HUES48 (cell line): ENCODE results near the gene EP300.

Source experiments
- H3K27ac ChIP-seq: one replicate; pipeline ENCODE4 v1.7.0; 2013; ENCODE audit warnings: low read depth, low read length, inconsistent platforms
- H3K27me3 ChIP-seq: 2 replicates; pipeline ENCODE4 v1.6.1; 2013; ENCODE audit warnings: mild to moderate bottlenecking, low read length; ENCODE audit not compliant: control insufficient read depth, insufficient read depth
- H3K36me3 ChIP-seq: 2 replicates; pipeline ENCODE4 v1.6.1; 2013; ENCODE audit warnings: low read length; ENCODE audit not compliant: control insufficient read depth, insufficient read depth
- H3K4me1 ChIP-seq: 2 replicates; pipeline ENCODE4 v1.6.1; 2013; ENCODE audit warnings: mild to moderate bottlenecking, low read length; ENCODE audit not compliant: control insufficient read depth, insufficient read depth
- H3K4me3 ChIP-seq: 2 replicates; pipeline ENCODE4 v1.5.1; 2013; ENCODE audit warnings: mild to moderate bottlenecking, low read depth, low read length
- H3K9ac ChIP-seq: 2 replicates; pipeline ENCODE4 v1.6.1; 2013; ENCODE audit warnings: mild to moderate bottlenecking, low read depth, low read length, moderate library complexity
- H3K9me3 ChIP-seq: 2 replicates; pipeline ENCODE4 v1.6.1; 2013; ENCODE audit warnings: low read length; ENCODE audit not compliant: control insufficient read depth, insufficient read depth

Gene EP300

DNA sequence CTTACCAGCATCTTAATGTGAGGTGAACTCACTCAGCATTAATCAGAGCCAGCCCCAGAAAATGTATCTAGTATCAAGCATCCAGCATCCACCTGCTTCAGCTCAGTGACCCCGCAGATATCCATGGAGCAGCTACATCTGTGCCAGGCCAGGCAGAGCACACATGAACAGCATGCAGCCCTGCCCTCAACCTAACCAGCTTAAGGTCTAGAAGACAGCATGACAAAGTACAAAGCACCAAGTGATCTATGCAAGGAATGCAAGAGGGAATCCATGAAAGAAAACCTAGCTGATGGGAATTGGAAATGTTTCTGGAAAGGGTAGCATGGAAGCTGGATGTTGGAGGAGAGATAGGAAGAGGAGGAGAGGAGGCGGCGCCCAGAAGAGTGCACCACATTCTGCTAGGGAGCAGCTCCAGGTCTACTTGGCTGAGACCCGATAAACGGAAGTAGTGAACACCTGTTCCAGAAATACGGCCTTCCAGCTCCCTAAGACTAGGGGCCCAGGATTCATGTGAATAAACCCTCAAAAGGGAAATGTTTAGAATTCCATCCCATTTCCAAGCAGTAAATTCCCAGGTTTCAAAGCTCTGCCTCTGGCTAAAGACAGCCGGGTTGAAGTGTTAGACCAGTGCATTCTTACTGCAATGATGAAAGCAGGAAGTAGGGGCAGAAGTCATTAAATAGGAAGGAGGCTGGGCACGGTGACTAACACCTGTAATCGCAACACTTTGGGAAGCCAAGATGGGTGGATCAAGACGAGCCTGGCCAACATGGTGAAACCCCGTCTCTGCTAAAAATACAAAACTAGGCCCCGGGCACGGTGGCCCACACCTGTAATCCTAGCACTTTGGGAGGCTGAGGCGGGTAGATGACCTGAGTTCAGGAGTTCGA, 89.2 kb downstream of the EP300 start:
- Histone ChIP-seq H3K4me1 (peaks cover 15% of the 10 kb centered on the region; the same call in 1 of the 2 replicates), H3K36me3 (peaks cover 34% of the 10 kb centered on the region), H3K9ac (no peak overlapping the region), H3K9me3 (no peaks in the 10 kb centered on the region), H3K4me3 (no peak overlapping the region), H3K27ac (peak overlapping the region; percentile 16), H3K27me3 (no peaks in the 10 kb centered on the region)

DNA sequence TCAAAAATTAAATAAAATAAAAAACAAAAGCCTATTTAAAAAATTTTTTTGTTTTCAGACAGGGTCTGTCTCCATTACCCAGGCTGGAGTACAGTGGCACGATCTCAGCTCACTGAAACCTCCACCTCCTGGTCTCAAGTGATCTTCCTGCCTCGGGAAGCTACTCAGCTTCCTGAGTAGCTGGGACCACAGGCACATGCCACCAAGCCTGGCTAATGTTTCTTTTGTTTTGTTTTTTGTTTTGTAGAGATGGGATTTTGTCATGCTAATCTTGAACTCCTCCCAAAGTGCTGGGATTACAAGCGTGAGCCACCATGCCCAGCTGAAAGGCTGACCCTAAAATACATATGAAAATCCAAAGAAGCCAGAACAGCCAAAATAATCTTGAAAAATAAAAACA, 92.3 kb downstream of the EP300 start:
- Histone ChIP-seq H3K27ac (peak overlapping the region; percentile 80), H3K27me3 (no peaks in the 10 kb centered on the region), H3K9ac (0 out of 2 replicates have a peak overlapping the region, but pooled peaks have one; percentile 1), H3K4me3 (no peak overlapping the region), H3K9me3 (no peaks in the 10 kb centered on the region), H3K4me1 (peaks cover 15% of the 10 kb centered on the region; the same call in 1 of the 2 replicates), H3K36me3 (peaks cover 5% of the 10 kb centered on the region; the same call in 1 of the 2 replicates)

GRCh38 chr22:41191467-41191866, 99.1 kb downstream of the EP300 start:
- H3K4me1 ChIP-seq: no peaks in the 10 kb centered on the region
- peaks cover 2% of the 10 kb centered on the region for H3K27me3 ChIP-seq
- H3K4me3 ChIP-seq: no peak overlapping the region
- H3K9ac ChIP-seq: no peak overlapping the region
- H3K36me3 ChIP-seq: no peaks in the 10 kb centered on the region
- no peaks in the 10 kb centered on the region for H3K9me3 ChIP-seq
- H3K27ac ChIP-seq: no peak overlapping the region

GRCh38 chr22:41193829-41194228, 101.4 kb downstream of the EP300 start:
- no peaks in the 10 kb centered on the region for H3K36me3 ChIP-seq
- H3K27ac ChIP-seq: no peak overlapping the region
- no peak overlapping the region for H3K9ac ChIP-seq
- no peaks in the 10 kb centered on the region for H3K4me1 ChIP-seq
- no peaks in the 10 kb centered on the region for H3K9me3 ChIP-seq
- H3K27me3 ChIP-seq: peaks cover 19% of the 10 kb centered on the region
- no peak overlapping the region for H3K4me3 ChIP-seq

DNA sequence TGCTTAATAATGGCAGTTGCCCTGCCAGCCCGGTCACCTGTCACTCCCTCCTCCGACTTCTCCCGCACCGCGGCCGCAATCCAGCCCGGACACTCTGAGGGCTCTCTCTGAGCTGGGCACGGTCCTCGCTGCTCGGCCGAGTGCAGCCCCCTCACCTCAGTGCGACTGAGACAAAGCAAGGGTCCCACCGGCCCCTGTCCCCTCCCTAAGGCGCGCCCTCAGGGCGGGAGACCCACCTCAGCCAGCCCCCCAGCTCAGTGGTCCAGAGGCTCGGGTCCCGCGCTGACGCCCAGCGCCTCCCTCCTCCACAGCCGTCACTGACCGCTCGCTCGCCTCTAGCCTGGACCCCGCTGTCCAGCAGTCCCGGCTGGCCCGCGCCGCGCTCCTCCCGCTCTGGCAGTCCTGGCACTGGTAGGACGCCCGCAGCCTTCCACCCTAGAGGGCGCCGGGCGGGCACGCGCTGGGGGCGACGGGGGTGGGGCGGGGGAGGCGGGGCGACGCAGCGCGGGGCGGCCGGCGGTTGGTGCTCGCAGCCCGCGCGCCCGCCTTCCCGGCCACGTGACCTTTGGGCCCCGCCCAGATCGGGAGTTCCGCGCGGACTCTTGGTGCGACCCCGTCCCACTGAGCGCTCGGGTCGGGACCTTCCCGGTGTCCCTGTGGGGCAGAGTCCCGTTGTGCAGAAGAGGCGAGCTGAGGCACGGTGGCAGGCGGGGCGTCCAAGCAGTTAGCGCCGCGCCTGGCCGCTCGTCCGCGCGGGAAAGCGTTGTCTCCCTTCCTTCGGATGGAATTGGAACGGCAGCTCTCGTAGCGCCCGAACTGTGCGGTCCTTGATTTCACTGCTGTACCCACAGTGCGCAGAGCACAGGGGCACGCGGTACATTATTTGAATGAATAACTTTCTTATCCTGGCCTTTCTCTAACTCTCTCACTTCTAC, 104.9 kb downstream of the EP300 start:
- no peaks in the 10 kb centered on the region for H3K36me3 ChIP-seq
- no peak overlapping the region for H3K9ac ChIP-seq
- no peak overlapping the region for H3K27ac ChIP-seq
- peak overlapping the region; percentile 85 for H3K4me3 ChIP-seq
- H3K9me3 ChIP-seq: no peaks in the 10 kb centered on the region
- H3K4me1 ChIP-seq: no peaks in the 10 kb centered on the region
- H3K27me3 ChIP-seq: peaks cover 29% of the 10 kb centered on the region

- Histone ChIP-seq H3K4me1 (no peaks in the 10 kb centered on the region), H3K27ac (no peak overlapping the region), H3K9me3 (no peaks in the 10 kb centered on the region), H3K4me3 (peak overlapping the region; percentile 85), H3K27me3 (peaks cover 29% of the 10 kb centered on the region), H3K9ac (no peak overlapping the region), H3K36me3 (no peaks in the 10 kb centered on the region)
Measured at GRCh38 chr22:41198027-41198580, 105.7 kb downstream of the EP300 start.

DNA sequence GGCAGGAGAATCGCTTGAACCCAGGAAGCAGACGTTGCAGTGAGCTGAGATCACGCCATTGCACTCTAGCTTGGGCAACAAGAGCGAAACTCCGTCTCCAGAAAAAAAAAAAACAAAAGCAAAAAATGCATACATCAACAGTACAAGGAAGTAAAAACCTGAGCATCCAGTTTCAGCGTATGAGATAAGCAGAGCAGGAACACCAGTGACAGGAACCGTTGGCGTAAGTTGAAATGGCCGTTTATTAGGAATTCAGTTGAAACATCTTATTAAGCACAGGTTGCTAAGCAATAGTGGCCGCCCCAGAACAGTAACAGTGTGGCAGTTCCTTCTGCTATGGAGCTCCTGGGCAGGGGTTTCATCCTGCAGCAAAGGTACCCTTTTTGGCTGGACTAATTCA, 108.7 kb downstream of the EP300 start:
- H3K9me3 ChIP-seq: no peaks in the 10 kb centered on the region
- no peak overlapping the region for H3K27ac ChIP-seq
- H3K9ac ChIP-seq: no peak overlapping the region
- no peaks in the 10 kb centered on the region for H3K36me3 ChIP-seq
- no peak overlapping the region for H3K4me3 ChIP-seq
- no peaks in the 10 kb centered on the region for H3K4me1 ChIP-seq
- H3K27me3 ChIP-seq: peaks cover 29% of the 10 kb centered on the region

DNA sequence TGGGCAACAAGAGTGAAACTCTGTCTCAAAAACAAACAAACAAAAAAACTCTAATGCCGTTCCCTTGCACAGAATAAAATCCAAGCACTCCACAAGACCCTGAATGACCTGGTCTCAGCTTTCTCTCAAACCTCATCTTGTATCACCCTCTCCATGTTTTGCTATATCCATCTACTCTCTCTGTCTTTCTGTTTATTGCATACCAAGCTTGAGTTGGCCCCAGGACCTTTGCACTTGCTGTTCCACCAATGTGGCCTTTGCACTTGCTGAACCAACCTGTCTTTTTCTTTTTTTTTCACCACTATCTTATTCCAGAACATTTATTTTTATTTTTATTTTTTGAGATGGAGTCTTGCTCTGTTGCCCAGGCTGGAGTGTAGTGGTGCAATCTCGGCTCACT, 110.7 kb downstream of the EP300 start:
- Histone ChIP-seq H3K27me3 (peaks cover 18% of the 10 kb centered on the region), H3K9ac (no peak overlapping the region), H3K4me1 (no peaks in the 10 kb centered on the region), H3K9me3 (no peaks in the 10 kb centered on the region), H3K36me3 (no peaks in the 10 kb centered on the region), H3K4me3 (no peak overlapping the region), H3K27ac (no peak overlapping the region)

DNA sequence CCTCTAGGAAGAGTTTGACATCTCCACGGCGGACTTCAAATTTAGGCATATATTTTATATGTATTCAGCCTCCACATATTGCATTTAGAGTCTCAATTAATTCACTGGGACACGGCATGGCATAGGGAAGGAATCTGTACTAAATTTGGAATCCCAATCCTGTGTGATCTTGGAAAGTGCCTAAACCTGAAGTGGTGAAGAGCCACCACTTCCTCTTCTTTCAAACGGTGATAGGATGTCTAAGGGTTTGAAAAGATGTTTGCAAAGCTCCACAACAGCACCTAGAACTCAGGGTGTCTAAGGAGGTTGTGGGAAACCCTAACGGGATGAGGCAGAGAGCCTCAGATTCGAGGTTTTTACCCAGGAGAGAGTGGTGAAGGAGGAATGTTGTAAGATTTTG, 111.7 kb downstream of the EP300 start:
- no peak overlapping the region for H3K4me3 ChIP-seq
- H3K27me3 ChIP-seq: peaks cover 8% of the 10 kb centered on the region
- no peaks in the 10 kb centered on the region for H3K36me3 ChIP-seq
- no peak overlapping the region for H3K27ac ChIP-seq
- H3K4me1 ChIP-seq: no peaks in the 10 kb centered on the region
- no peaks in the 10 kb centered on the region for H3K9me3 ChIP-seq
- no peak overlapping the region for H3K9ac ChIP-seq

DNA sequence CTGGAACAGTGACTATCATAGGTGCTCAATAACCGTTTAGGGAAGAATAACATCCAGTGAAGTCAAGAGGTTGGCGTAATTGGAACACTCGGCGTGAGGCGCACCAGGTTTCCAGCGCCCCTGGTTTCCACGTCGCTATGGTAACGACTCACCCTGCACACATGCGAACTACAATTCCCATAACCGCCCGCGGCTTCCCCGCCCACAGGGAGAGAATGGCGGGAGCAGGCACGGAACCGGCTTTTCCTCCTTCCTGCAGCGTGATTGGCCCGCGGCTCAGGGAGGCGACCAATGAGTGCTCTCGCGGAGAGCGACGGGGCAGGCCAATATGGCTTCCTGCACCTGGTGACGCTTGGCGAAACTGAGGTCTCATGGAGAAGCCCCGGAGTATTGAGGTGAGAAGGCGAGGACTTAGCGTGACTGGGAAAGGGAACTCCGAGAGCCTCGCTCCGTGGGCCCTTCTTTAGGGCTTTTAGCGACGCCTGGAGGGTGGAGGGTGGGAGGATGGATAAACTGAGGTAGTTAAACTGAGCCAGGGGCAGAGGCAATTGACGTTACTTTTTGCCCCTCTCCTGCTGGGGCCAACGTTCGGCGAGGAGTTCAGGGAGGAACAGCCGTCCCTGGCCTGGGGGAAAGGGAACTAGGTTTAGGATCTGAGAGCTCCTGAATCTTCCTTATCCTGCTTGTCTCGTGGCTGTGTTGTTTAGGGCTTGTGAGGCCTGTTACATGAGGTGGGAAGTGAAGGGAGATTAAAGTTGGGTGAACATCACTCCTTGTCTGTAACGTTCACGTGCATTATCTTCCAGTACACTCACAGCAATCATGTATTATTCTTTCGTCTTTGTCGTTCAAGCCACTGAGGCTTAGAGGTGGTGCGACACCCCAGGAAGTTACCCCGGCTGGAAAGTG, 112.9 kb downstream of the EP300 start, which contains the start of gene L3MBTL2:
Gene L3MBTL2 (plus strand): TSS at position 321 of the 909 bp plus-strand sequence. CDS start 51 bp downstream, at position 372.
- H3K4me3 ChIP-seq: peak within 1 kb of the TSS; percentile 90
- H3K27ac ChIP-seq: peak within 1 kb of the TSS; percentile 85
- H3K9ac ChIP-seq: peak within 1 kb of the TSS; percentile 94
- no peaks in the 10 kb centered on the region for H3K9me3 ChIP-seq
- peaks cover 9% of the 10 kb centered on the region; the same call in 1 of the 2 replicates for H3K36me3 ChIP-seq
- no peaks in the 10 kb centered on the region for H3K4me1 ChIP-seq
- H3K27me3 ChIP-seq: no peaks in the 10 kb centered on the region; the same call in 1 of the 2 replicates
